Right lobe of liver (tissue), 6 donors: ENCODE results near the gene BRD1. TPM values are rescaled to one million over a fixed set of nuclear protein-coding genes. Genes with fewer than 3 reads are reported as not detected.
"Not testable (repeated sequence)": the region's sequence is repeated elsewhere in the genome, so short reads cannot be mapped to it uniquely, and the experiment has no call there.

Experiments
- ATAC-seq, 4 donors: fragments of 200-7000 bp; cut with Tn5 transposase; one replicate each; pipeline ENCODE4 v1.9.1; 2020; ENCODE audit warnings: mild to moderate bottlenecking in 4 of 4, moderate library complexity in 4 of 4
- DNase-seq, 3 donors: peaks; one replicate each; pipeline ENCODE4 v3.0.0-alpha.2; 2020
- H3K27ac ChIP-seq, 3 donors: fragments of 200-600 bp; one replicate each; pipeline ENCODE4 v1.8.0; 2022
- H3K27me3 ChIP-seq, 2 donors: fragments of 200-600 bp; one replicate each; pipeline ENCODE4 v1.8.0; 2022
- H3K36me3 ChIP-seq, 4 donors: fragments of 200-600 bp; sonication (generic) in 1 of 4; one replicate each; pipeline versions ENCODE4 v1.5.1 to v1.8.0; 2017 to 2022; ENCODE audit warnings: control low read depth in 1 of 4
- H3K4me1 ChIP-seq, 4 donors: fragments of 200-600 bp; sonication (generic) in 1 of 4; one replicate each; pipeline versions ENCODE4 v1.5.1 to v1.8.0; 2017 to 2022; ENCODE audit warnings: control low read depth in 1 of 4
- H3K4me3 ChIP-seq, 3 donors: fragments of 200-600 bp; one replicate each; pipeline ENCODE4 v1.8.0; 2022
- H3K9me3 ChIP-seq, 4 donors: fragments of 200-600 bp; sonication (generic) in 1 of 4; one replicate each; pipeline versions ENCODE4 v1.5.1 to v1.8.0; 2017 to 2022; ENCODE audit warnings: control low read depth in 1 of 4
- POLR2A ChIP-seq: fragments of 450-650 bp; IDR thresholded peaks from one replicate; pipeline ENCODE4 v1.6.1; 2017; ENCODE audit warnings: antibody characterized with exemption, mild to moderate bottlenecking
- WGBS: methylation state at CpG from one replicate; pipeline ENCODE4 v1.1.6; 2018; ENCODE audit warnings: low coverage, low lambda C conversion rate; ENCODE audit not compliant: insufficient coverage; ENCODE audit errors: missing lambda C conversion rate; 5-methylcytosine and 5-hydroxymethylcytosine counted together
- intact Hi-C, 2 donors: fragments of 100-400 bp; cut with DNase I; formaldehyde crosslinking; loops; one replicate each; pipeline versions ENCODE4 v1.11.2 to v1.14.1; 2022
- total RNA-seq, 6 experiments: library from RNA; depleted of rRNA in 2 of 6; stranded (reverse); fragments of >200 nt in 2 of 6; fragmentation: NEBNext Ultra II Directional in 3 of 6; extraction: Animal tissue kit (Norgen Biotek cat#: 25700) in 3 of 6; gene quantifications; one replicate each; pipeline versions ENCODE4 v1.1.0 to v1.2.4, GENCODE V29; 2016 to 2023
- TF ChIP-seq, protein P1 (sequence below), 4 donors: fragments of 200-600 bp in 3 of 4; fragments of 450-650 bp in 1 of 4; IDR thresholded peaks; one replicate each; pipeline versions ENCODE4 v1.5.1 to v1.8.0; 2016 to 2022; ENCODE audit warnings: antibody characterized with exemption in 4 of 4, mild to moderate bottlenecking in 2 of 4
- donor health status: DM: no; HTN: yes; CAD: no.
- donor health status: DM: no; HTN: no; CAD: no.
- donor health status: DM: no; HTN: no; CAD: no.
- donor health status: DM: no; HTN: yes; CAD: no.
- donor health status: DM: no; HTN: yes; CAD: no.

The BRD1 gene
- total RNA-seq, 6 experiments from 2014 or later = 9.3 to 17.8 (median 11.6) TPM

DNA sequence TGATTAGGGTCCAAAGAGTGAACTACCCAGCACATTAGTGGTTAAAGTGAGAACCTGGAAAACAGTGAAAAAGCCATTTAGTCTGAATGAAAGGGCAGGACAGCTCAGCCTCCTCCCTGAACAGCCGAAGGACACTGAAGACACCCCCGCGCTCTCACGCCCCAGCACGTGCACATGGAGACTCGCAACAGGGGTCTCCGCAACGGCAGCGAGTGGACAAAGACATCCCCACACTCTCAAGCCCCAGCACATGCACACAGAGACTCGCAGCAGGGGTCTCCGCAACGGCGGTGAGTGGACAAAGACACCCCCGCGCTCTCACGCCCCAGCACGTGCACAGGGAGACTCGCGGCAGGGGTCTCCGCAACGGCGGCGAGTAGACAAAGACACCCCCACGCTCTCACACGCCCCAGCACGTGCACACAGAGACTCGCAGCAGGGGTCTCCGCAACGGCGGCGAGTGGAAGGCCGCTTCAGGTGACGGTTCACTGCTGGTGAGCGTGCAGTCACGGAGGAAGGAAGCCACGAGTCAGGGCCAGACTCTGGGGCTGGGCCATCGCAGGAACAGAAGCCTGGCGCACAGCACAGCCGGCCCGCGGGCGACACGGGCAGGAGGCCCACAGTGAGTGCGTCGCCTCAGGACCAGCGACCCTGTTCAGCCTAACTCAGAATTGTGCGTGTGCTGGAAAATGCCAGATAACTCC is 43.6 kb downstream of the BRD1 start:
- WGBS = 92% methylated on average over 12 of the region's 47 CpGs
- peaks cover 0 to 45% (median 9%) of the 10 kb centered on the region in 4 donors for H3K36me3 ChIP-seq
- no peaks in the 10 kb centered on the region for H3K9me3 ChIP-seq
- TF ChIP-seq, protein P1, sequence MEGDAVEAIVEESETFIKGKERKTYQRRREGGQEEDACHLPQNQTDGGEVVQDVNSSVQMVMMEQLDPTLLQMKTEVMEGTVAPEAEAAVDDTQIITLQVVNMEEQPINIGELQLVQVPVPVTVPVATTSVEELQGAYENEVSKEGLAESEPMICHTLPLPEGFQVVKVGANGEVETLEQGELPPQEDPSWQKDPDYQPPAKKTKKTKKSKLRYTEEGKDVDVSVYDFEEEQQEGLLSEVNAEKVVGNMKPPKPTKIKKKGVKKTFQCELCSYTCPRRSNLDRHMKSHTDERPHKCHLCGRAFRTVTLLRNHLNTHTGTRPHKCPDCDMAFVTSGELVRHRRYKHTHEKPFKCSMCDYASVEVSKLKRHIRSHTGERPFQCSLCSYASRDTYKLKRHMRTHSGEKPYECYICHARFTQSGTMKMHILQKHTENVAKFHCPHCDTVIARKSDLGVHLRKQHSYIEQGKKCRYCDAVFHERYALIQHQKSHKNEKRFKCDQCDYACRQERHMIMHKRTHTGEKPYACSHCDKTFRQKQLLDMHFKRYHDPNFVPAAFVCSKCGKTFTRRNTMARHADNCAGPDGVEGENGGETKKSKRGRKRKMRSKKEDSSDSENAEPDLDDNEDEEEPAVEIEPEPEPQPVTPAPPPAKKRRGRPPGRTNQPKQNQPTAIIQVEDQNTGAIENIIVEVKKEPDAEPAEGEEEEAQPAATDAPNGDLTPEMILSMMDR (IDR thresholded peaks at IDR 0.05) = no peak
- H3K27me3 ChIP-seq = no peaks in the 10 kb centered on the region
- DNase-seq = peak in 1 of 3 donors; percentile 2
- H3K27ac ChIP-seq = no peak overlapping the region
- intact Hi-C loops = no loop called here
- no peak for ATAC-seq
- peaks cover 0 to 13% (median 0%) of the 10 kb centered on the region in 4 donors for H3K4me1 ChIP-seq
- no peak overlapping the region for H3K4me3 ChIP-seq

DNA sequence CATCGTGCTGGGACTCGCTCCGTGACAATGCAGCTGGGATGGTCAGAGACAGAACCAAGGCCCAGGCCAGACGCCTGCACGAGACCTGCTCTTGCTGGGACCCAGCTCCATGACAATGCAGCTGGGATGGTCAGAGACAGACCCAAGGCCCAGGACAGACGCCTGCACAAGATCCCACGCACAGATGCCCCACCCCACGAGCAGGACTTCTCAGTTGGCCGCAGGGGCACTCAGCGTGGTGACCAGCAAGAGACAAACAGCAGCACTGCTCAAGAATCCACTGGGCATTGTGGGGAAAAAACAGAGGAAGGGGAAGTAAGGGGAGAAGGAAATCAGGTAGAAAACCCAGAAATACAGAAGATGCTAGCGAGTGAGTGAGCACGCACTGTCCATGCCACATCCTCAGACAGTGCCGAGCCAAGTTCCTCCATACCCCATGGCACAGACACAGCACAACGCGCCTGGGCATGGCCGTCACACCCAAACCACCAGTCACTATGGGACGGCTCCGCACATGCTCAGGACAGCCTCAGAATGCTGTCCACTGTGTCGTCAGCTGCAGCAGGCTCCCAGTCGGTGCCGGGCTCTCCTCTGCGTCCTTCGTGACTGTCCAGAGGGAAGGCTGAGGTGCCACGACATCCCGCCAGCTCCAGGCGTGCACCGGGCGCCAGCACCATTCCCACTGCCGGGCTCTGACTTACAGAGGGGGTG is 44.5 kb downstream of the BRD1 start:
- H3K4me3 ChIP-seq = no peak overlapping the region
- H3K4me1 ChIP-seq = peaks cover 0 to 4% (median 0%) of the 10 kb centered on the region in 4 donors
- no peak for ATAC-seq
- H3K9me3 ChIP-seq = no peaks in the 10 kb centered on the region
- H3K27me3 ChIP-seq = no peaks in the 10 kb centered on the region
- H3K36me3 ChIP-seq = peaks cover 0 to 48% (median 9%) of the 10 kb centered on the region in 4 donors
- no peak overlapping the region for H3K27ac ChIP-seq
- no peak for TF ChIP-seq POLR2A
- TF ChIP-seq, protein P1 (IDR thresholded peaks at IDR 0.05) = no peak
- DNase-seq = peak in 1 of 3 donors; percentile 10
- intact Hi-C loops = no loop called here
- 83% methylated on average over 2 of the region's 29 CpGs for WGBS

DNA sequence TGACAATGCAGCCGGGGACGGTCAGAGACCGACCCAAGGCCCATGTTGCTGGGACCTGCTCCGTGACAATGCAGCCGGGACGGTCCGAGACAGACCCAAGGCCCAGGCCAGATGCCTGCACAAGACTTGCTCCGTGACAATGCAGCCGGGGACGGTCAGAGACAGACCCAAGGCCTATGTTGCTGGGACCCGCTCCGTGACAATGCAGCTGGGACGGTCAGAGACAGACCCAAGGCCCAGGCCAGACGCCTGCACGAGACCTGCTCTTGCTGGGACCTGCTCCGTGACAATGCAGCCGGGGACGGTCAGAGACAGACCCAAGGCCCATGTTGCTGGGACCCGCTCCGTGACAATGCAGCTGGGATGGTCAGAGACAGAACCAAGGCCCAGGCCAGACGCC is 45.8 kb downstream of the BRD1 start:
- ATAC-seq, intact Hi-C loops, H3K27me3 ChIP-seq, H3K9me3 ChIP-seq, H3K4me3 ChIP-seq, H3K4me1 ChIP-seq, H3K27ac ChIP-seq, DNase-seq: not testable (repeated sequence)
- WGBS = no CpG with 5 or more reads among the region's 21 CpGs
- H3K36me3 ChIP-seq = peaks cover 0 to 49% (median 9%) of the 10 kb centered on the region in 4 donors

DNA sequence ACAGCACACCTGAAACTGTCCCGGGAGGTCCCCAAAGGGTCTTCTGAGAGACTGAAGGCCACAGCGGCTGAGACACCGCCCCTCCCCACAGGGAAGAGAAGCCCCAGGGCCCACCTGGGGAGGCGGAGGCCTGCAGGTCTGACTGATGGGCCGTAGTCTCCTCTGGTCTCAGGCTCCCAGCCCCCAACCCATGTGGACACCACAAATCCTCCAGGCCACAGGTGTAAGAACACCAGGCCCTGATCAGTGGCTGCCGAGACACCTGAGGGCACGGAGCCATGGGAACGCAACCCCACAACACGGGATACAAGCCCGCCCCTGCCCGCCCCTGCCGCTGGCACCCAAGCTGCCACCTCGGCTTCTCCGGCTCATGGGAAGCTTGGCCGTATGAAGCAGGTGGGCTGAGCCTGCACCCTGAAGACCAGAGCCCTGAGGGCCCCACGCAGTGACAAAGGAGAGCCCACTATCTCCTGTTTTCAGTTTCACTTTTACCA is 46.3 kb downstream of the BRD1 start:
- no peaks in the 10 kb centered on the region for H3K4me1 ChIP-seq
- no peaks in the 10 kb centered on the region for H3K27me3 ChIP-seq
- TF ChIP-seq, protein P1 (IDR thresholded peaks at IDR 0.05) = no peak
- TF ChIP-seq POLR2A = no peak
- WGBS = no CpG with 5 or more reads among the region's 16 CpGs
- peaks cover 0 to 49% (median 9%) of the 10 kb centered on the region in 4 donors for H3K36me3 ChIP-seq
- H3K9me3 ChIP-seq = no peaks in the 10 kb centered on the region
- intact Hi-C loops = no loop called here
- DNase-seq (no peak), ATAC-seq (no peak)
- no peak overlapping the region for H3K27ac ChIP-seq
- H3K4me3 ChIP-seq = no peak overlapping the region
